ENCODE measurements around the gene XXYLT1.
A peak's percentile ranks its signal among the peaks of the same experiment; 100 is the strongest.
"Not testable (repeated sequence)": the region's sequence is repeated elsewhere in the genome, so short reads cannot be mapped to it uniquely, and the experiment has no call there.

Gene XXYLT1

DNA sequence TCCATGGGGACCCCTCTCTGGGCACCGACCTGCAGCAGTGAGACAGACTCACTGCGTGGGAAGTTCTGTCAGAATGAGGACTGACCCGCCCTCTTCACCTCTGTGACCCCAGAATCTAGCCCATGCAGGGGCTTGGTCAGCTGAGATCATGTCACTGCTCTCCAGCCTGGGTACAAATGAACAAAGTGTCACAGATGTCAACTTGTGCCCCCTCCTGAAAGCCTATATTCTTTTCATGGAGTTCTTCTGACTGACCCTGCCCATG lies 210.8 kb downstream of the XXYLT1 start:
- no peak for DNase-seq

DNA sequence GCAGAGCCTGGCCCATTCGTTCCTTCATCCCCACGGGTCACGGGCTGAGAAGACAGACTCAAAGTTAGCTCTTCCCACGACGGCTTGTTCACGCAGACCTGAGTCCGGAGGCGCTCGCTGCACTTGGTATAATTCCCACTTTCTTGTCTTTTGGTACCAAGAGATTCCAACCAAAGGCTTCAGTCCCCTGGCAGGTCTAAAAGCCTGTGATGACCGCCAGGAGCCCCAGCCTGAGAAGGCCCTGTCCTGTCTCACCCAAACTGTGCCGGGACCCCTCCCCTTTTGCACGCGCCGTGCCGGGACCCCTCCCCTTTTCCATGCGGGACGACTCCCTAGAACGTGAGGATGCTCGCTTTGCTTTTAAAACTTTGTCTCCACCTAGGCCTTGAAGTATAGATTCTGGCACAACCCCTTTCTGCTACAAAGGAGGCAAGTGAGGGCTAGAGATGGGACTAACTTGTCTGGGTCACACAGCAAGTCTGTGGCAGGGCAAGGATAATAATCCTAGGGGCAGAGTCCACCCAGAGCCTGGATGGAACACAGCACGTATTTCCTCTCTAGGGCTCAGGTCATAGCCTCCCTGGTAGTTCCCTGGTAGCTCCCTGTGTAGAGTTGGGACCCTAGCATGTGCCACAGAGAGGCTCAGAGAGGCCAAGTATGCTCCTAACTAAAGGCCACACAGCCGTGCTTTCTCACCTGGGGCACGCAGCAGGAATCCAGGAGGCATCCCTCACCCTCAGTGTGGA lies 211.3 kb downstream of the XXYLT1 start:
- DNase-seq = no peak

DNA sequence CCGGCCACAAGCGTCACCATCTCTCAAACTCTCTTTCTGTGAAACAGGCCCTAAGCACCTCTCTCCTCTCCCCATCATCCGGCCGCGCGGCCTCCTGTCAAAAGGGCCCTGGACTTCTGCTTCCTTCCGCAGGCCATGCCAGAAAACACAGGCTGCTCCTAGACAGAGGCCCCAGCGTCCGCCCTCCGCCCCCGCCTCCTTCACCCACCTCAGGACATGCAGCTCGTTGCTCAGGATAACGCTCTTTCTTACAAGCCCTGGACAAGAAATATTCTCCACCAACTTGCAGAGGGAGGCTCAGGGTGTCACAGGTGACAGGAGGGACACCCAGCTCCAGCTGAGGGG lies 212.0 kb downstream of the XXYLT1 start:
- peak; percentile 71 for DNase-seq

DNA sequence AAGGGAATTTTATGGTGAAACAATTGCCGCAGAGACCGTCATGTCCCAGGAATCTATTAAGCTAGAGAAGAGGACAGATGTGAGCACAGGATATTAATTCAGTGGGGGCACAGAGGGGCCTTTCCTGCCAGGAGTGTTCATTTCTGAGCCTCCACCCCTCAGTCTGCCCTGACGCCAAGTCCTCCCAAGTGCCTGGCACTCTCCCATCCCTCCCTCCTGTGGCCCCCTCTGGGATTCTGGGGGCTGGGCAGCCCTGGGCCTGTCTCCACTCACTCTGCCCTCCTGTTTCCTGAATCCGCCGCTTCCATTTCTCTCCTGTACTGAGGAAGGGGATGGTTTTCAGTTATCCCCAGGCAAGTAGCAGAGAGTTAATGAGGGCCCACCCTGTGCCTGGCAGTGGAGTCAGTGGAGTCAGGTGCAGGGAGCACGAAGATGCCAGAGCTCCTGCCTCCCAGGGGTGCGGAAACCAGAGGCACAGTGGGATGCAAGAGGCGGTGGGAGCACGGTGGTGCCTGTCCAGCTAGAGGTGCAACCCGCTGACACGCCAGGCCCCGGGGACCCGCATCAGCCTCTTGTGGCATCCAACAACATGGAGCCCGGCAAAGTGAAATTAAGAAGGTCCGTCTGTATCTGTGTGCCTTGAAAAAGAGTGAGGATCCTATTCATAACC lies 212.5 kb downstream of the XXYLT1 start:
- no peak for DNase-seq

DNA sequence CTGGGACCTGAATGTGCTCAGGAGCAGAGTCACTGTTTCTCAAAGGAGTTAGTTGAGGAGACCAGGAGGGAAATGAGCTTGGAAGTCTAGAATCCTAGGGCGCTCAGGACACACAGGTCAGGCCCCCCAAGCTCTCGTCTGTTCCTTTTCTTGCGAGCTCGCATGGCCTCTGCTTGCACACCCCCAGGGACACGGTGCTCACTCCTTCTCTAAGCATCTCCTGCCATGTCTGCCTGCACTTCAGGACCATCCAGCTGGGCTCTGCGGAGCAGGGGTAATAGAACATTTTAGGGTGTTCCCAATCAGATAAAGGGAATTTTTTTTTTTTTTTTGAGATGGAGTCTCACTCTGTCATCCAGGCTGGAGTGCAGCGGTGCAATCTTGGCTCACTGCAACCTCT lies 213.2 kb downstream of the XXYLT1 start:
- peak; percentile 3 for DNase-seq

DNA sequence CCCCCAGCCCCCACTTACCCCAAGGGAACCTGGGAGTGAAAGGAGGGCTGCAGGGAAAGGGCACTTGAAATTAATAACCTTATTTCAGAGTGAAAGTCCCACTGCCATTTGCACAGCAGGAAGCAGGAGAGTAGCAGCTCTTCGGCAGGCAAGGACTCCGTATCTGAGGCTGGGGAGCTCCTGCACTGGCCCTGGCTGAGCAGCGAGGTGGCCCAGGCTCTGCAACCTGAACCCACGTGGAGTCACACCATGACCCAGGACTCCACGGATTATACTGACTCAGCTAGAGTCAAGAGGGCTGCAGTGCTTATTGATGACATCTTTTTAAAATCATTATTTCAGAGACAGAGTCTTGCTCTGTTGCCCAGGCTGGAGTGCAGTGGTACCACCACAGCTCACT lies 214.5 kb downstream of the XXYLT1 start:
- no peak for DNase-seq

DNA sequence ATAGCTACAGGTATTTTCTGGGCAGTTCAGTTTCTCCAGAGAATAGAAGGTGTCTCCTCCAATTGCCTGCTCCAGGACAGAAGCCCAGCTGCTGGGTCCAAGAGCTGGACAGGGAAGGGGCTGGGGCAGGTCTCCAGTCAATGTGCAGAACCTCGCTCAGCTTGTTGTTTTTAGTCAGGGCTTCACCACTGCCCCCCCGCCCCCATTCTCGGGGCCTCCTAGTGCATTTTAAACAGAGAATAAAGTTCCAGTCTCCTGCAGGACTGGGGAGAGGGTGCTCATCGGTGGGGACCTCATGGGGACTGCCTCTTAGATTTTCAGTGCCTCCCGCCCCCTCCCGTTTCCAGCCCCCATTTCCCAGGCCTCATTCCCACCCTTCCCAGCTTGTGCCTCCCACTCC lies 216.6 kb downstream of the XXYLT1 start:
- no peak for DNase-seq

DNA sequence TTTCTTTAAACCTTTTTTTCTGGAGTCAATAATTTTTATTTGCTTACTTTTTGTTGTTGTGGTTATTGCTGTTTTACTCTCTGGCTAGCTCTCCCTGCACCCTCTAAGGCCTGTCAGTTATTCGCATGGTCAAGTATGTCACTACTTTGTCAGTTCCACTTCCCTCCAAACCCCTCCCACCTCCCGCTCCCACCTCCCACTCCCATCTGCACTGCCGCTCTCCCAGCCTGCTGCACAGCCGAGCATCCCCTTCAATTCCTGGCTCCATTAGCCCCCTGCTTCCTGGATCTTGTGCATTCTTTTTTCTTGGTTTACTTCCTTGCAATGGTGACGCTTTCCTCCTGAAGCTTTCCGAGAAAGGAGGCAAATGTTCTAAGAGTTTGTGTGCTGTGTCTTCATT lies 218.0 kb downstream of the XXYLT1 start:
- no peak for DNase-seq

DNA sequence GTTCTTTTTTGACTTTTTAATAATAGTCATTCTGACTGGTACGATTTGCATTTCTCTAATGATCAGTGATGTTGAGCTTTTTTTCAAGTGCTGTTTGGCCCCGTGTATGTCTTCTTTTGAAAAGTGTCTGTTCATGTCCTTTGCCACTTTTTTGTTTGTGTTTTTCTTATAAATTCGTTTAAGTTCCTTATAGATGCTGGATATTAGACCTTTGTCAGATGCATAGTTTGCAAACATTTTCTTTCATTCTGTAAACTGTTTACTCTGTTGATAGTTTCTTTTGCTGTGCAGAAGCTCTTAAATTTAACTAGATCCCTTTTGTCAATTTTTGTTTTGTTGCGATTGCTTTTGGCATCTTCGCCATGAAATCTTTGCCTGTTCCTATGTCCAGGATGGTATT lies 220.7 kb downstream of the XXYLT1 start:
- not testable (repeated sequence) for DNase-seq

DNA sequence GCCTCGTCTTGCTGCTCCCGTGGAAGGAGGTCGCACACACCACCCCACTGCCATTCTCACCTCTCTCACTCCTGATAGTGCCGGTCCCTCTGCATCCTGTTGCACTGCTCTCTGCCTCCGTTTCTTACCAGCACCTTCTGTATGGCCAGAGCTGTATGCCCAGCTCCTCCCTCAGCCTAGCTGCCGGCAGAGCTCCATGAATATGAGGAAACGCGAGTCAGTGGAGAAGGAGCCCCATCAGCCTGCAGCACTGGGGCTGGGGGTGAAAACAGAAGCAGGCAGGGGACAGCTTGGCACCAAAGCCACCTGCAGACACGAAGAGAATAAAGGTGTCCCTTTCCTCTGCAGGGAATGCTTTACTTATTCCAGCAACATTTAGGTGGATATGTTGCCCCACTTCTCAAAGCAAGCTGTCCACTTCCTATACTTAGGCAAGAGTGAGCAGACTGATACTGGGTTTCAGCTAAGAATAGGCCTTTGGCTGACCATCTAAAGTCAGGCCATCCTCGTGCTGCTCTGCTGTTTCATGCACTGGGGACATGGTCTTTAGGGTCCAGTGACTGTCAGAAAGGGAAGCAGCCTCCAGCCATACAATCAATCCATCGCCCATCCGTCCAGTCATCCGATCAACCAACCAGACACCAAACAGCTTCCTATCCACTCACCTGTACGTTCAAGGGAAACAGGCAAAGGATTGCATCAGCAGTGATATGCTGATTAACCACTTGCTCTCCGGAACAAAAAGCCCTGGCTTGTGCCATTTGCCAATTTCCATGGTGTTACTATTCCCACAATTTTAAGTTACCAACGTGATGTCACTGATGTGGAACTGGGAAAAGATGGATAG lies 222.7 kb downstream of the XXYLT1 start:
- DNase-seq = peak; percentile 7

DNA sequence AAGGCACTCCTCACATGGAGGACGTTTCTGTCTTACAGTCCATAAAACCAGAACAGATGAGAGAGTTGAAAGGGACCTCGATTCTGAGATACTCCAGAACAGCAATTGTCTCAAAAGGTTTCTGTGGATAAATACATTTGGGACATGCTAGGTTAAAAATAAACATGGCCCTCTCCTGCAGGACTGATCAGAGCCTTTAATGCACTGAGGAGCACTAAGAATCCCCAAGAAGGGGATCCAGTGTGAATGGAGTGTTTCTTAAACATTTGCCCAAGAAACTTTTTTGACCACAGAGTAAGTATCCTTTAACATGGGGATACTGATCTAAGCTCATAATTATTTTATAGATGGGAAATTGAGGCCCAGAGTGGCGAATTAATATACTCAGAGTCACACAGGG lies 223.4 kb downstream of the XXYLT1 start:
- no peak for DNase-seq

DNA sequence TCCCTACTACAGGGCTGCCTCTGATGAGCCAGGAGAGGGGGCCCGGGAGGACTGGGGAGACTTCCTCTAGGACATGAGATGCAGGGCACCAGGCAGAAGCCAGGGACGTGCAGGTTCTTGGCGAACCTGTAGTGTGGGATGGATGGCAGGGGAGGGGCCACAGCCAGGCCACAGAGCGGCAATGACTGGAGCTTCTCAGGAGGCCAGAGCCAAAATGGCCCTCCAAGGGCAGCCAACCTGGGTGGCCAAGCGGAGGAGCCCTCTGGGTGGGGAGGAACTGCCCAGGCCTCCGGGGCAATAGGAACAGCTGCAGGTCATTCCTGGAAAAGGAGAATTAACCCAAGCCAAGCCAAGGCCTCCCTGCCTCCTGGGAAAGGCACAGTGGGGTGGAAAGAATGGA lies 224.5 kb downstream of the XXYLT1 start:
- DNase-seq = no peak

DNA sequence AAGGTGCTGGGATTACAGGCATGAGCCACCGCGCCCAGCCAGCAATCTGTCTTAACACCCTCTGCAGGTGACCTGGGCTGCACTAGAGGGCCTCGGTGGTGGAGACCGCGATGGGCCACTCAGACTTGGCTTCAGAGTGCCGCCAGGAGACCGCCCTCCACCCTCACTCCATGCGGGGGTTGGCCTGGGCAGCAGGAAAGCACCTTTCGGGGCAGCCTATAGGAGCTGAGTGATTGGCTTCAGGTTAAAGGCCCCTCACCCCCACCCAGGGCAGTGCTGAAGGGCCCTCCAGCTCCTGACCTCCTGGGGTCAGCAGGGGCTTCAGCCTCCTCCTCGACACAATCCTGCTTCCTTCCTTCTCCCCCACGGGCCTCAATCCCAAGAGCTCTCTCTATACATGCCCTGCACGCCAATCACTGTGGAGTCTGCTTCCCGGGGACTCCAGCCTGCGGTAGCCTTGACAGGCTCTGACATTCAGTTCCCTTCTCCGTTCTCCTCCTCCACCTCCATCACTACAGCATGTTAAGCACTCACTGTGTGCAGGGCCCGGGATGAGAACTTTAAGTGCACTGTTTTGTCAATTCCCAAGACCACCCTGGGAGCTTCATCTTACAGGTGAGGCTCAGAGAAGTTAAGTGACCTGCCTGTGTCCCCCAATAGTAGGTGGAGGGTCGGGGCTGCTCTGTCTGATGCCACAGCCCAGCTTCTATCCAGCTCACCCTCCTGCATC lies 225.3 kb downstream of the XXYLT1 start:
- no peak for DNase-seq

DNA sequence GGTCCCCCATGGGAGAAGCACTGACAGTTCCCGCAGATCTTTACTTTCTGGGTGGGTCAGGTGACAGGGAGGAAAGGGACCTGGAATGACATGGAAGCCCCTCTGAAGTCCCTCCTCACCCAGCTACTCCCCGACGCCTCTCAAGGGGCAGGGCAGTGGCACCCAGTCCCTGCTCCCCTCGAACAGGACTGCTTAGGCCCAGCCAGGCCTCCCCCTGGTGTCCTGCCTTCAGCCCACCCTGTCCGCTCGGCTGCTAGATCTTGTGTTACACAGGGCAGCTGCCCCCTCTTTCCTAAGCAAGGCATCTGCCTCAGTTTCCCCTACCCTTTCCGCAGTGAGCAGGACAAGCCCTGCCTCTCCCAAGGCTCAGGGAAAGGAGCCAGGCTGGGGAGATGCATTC lies 226.5 kb downstream of the XXYLT1 start:
- DNase-seq = no peak

DNA sequence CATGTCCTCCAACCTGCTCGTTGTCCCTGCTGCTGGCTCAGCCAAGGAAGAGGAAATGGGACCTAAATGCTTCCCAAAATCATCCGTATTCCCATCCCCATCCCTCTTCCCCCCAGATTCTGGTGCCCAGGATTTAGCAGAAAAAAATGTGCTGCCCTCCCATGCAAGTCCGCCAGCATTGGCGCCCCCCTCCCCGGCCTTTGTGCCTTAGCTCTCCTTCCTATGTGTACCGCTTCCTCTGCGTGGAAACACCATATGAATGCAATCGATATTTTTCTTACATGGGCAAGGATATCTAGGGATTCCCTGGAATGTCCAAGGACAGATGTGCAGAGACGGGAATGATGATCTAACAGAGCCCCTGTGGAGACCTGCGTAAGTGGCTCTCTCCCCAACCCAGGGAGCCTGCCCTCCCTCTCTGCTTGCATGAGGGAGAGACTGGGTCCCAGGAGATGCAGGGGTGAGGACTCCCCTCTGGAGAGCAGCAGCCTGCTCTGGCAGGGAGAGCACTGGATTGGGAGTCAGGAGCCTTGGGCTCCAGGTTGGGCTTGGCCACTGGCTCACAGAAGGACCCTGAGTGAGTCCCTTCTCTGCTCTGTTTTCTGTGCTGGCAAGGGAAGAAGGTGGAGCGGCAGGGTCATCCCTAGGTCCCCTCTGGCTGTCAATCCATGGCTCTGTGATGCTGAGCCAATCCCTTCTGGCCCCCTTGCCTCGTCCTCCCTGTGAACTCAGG lies 227.2 kb downstream of the XXYLT1 start:
- no peak for DNase-seq

DNA sequence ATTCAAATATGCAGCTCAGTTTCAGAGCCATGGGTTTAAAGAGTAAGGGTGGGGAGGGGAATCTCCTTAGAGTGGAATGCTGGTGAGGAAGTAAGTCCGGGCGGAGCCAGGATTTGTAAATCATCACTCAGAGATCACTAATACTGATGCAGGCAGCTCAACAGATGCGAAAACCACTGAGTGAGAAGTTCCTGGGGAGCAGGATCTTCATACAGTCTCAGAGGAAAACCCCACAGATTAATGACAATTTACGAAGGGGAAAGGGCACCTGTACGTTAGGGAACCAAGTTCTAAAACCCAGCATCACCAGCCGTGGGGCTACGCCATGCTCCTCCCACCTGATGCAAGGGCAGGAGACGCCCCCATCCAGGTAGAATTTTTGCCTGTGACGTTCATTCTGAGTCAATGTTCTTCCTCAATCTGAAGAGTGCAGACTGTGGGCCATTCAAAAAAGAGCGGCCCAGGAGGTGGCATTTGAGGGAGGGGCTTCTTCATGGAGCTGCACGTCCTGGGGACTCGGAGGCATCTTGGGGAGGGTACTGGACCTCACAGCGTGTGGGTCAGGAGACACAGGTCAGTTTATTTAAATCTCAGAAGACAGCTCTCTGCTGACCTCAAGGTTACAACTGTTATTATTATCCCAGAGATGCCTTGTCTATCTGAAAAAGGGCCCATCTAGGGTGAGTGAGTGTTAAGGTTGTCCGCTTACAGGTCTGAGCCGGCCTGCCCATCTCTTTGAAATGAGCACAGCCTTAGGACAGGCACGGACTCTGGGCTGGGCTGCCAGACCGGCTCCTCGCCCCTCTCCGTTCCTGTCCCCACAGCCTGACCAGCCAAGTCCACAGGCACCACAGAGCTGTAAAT lies 228.0 kb downstream of the XXYLT1 start:
- peak; percentile 14 for DNase-seq

DNA sequence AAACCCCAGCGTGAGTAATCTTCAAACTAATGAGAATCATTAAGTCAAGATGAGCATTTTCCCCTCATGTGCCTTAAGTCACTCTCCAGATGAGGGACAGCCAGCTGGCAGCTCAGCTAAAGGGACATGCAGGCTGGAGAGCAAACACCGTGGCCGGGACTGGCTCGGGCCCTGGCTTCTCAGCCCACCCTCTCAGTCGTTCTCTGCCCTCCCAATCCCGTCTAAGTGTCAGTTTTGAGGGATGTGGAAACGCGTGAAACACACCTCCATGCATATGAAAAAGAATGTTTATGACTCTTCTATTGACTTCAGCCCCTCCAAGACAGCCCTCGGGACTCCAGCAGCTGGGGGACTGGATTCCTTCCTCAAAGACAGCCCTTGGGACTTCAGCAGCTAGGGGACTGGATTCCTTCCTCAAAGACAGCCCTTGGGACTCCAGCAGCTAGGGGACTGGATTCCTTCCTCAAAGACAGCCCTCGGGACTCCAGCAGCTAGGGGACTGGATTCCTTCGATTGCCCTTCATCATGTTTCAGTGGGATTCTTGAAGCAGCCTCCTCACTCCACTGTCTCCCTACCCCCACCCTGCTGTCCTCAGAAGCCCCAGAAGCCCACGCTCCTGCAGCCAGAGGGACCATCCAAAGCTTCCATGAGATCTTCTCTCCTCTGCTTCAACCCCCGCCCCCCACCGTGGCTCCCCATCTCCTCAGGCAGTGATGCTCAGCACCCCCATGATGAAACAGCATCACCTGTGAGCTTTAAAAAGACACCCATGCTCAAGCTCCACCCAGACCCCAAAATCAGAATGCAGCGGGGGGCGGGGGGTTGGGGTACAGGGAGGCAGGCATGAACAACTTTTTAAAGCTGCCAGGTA lies 228.9 kb downstream of the XXYLT1 start:
- no peak for DNase-seq

DNA sequence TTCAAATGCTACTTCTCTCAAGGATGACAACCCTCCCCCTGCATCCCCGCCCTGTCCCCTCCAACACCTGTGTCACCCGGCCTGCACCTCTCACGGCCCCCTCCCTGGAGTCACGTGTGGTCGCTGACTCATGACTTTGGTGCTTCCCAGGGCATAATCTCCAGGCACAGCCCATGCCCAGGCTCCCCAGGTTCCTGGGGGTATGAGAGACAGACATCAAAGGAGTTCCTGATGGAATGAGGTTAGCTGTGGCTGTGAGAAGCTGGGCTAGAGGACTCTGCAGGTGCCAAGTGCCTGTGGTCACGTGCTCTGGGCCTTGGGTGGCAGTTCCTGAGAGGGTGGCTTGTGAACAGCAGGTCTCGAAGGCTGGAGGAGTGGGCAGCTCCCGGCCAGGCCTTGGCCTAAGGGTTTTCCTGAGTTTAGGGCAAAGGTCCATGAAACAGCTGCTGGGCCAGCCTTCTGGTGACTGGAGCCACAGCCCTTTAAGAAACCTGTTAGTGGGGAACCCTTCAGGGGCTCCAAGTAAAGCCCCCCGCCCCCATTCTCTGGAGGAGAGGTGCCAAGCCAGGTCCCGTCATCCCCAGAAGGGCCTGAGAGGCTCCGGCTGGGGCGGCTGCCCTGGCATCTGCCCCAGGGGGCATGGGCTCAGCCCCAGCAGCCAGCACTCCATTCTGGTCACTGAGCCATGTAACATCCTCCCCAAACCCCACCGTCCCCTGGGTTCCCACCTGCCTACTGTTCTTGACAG lies 230.0 kb downstream of the XXYLT1 start:
- DNase-seq = no peak

DNA sequence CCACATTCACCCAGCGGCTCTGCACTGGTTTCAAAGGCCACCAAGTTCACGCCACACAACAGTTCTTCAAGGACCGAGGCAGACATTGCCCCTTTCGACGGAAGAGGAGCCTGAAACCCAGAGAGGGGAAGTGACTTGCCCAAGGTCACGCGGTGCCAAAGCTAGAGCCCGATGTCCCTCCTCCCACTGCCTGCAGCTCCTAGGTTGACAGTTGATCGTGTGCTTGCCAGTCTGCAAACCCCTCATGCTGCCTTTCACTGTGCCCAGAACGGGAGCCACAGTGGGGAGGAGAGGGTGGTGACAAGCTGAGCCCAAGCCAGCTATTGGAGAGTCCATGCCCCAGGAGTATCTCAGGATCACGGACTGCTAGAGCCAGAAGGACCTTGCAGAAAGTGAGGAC lies 230.9 kb downstream of the XXYLT1 start:
- no peak for DNase-seq
